K562 (cell line): ENCODE results near the gene CEMIP. TPM values are rescaled to one million over a fixed set of nuclear protein-coding genes. Genes with fewer than 3 reads are reported as not detected.

Source experiments
- ATAC-seq: fragments of 200-7000 bp; cut with Tn5 transposase; 3 replicates; pipeline ENCODE4 v1.9.1; 2020; ENCODE audit warnings: moderate library complexity
- BruUV-seq: library from RNA; stranded (reverse); fragments of 400-500 nt; replicated peaks from 2 replicates; lab custom pipeline; 2021; lab: Mats Ljungman, UMichigan
- CTCF ChIA-PET: fragments of 300-600 bp; formaldehyde crosslinking; extraction: SDS; loops from one replicate; lab custom pipeline; 2021; ENCODE audit warnings: low intra/inter-chr PET ratio; lab: Yijun Ruan, JAX
- POLR2A ChIA-PET: fragments of 300-600, 350-650 bp; sonication (Branson Sonifier 250); formaldehyde crosslinking; extraction: SDS; loops from one replicate; lab custom pipeline; 2021; ENCODE audit warnings: antibody characterized with exemption, inconsistent platforms; lab: Yijun Ruan, JAX
- DNase-seq, 4 experiments: peaks; one replicate each; pipeline versions ENCODE4 v3.0.0 to v3.0.0-alpha.2; 2011 to 2018; ENCODE audit warnings: low spot score in 3 of 4, mixed read lengths in 3 of 4; ENCODE audit errors: extremely low read depth in 1 of 4
- FAIRE-seq: peaks from 2 replicates; lab custom pipeline; 2011; peaks lifted over from hg19 to GRCh38; lab: Jason Lieb, UNC
- H2AFZ ChIP-seq: 2 replicates; pipeline ENCODE4 v1.6.0; 2011; ENCODE audit warnings: low read depth, low read length, control low read depth, inconsistent platforms
- H3K27ac ChIP-seq: fragments of 200-600 bp; 3 replicates; pipeline ENCODE4 v1.8.0; 2011; ENCODE audit warnings: low read depth, mild to moderate bottlenecking, control low read depth, inconsistent platforms, low read length, moderate library complexity, mixed read lengths; ENCODE audit errors: extremely low read depth
- H3K27me3 ChIP-seq, 2 experiments: fragments of 300-600 bp in 1 of 2; 2 replicates in 1 of 2; 3 replicates in 1 of 2; pipeline versions ENCODE4 v1.6.0 to v1.8.0; 2011; ENCODE audit warnings: inconsistent platforms in 2 of 2, low read length in 2 of 2, mild to moderate bottlenecking in 1 of 2, mixed read lengths in 1 of 2, moderate library complexity in 1 of 2; ENCODE audit not compliant: control insufficient read depth in 2 of 2, insufficient read depth in 2 of 2
- H3K36me3 ChIP-seq: fragments of 300-600 bp; 3 replicates; pipeline ENCODE4 v1.8.0; 2011; ENCODE audit warnings: mild to moderate bottlenecking, low read length, inconsistent platforms; ENCODE audit not compliant: control insufficient read depth, insufficient read depth
- H3K4me1 ChIP-seq, 2 experiments: fragments of 200-600 bp in 1 of 2; replicated peaks in 1 of 2; 2 replicates in 1 of 2; 3 replicates in 1 of 2; pipeline versions ENCODE4 v1.5.1 to v1.8.0; 2011; ENCODE audit warnings: inconsistent platforms in 2 of 2, low read length in 2 of 2, mild to moderate bottlenecking in 1 of 2, mixed read lengths in 1 of 2, moderate library complexity in 1 of 2; ENCODE audit not compliant: control insufficient read depth in 2 of 2, insufficient read depth in 2 of 2
- H3K4me2 ChIP-seq: 2 replicates; pipeline ENCODE4 v1.6.1; 2011; ENCODE audit warnings: low read length, control low read depth, inconsistent platforms, mixed read lengths; ENCODE audit not compliant: insufficient read depth
- H3K4me3 ChIP-seq: fragments of 200-600 bp; sonication (generic), shearing (Covaris generic); 2 replicates; pipeline ENCODE4 v1.5.1; 2016; ENCODE audit warnings: control low read depth, inconsistent platforms
- H3K79me2 ChIP-seq: fragments of 200-600 bp; 3 replicates; pipeline ENCODE4 v1.8.0; 2011; ENCODE audit warnings: low read length, inconsistent platforms; ENCODE audit not compliant: control insufficient read depth, insufficient read depth
- H3K9ac ChIP-seq, 2 experiments: 2 replicates each; pipeline versions ENCODE4 v1.6.0 to v1.6.1; 2011; ENCODE audit warnings: low read depth in 2 of 2, low read length in 2 of 2, control low read depth in 1 of 2, inconsistent platforms in 1 of 2, mild to moderate bottlenecking in 1 of 2, mixed read lengths in 1 of 2; ENCODE audit not compliant: insufficient read depth in 1 of 2
- H3K9me1 ChIP-seq: one replicate; pipeline ENCODE4 v1.6.0; 2011; ENCODE audit warnings: inconsistent platforms, mild to moderate bottlenecking, low read length, moderate library complexity; ENCODE audit not compliant: control insufficient read depth, insufficient read depth
- H3K9me3 ChIP-seq: replicated peaks from 2 replicates; pipeline ENCODE4 v1.5.1; 2011; ENCODE audit warnings: low read depth, low read length, inconsistent platforms; ENCODE audit not compliant: control insufficient read depth, insufficient read depth
- H4K20me1 ChIP-seq: replicated peaks from 2 replicates; pipeline ENCODE4 v1.6.1; 2011; ENCODE audit warnings: low read length, inconsistent platforms, mixed read lengths; ENCODE audit not compliant: control insufficient read depth, insufficient read depth
- HNRNPLL ChIP-seq: fragments of 200-400 bp; formaldehyde crosslinking; IDR thresholded peaks from 2 replicates; pipeline ENCODE4 v1.6.1; 2017; ENCODE audit warnings: low read length, low read depth, mild to moderate bottlenecking; ENCODE audit not compliant: poor library complexity, severe bottlenecking
- ZBTB11 ChIP-seq, 3 experiments: fragments of 200-800 bp in 1 of 3; fragments of 250-450 bp in 1 of 3; fragments of 450-650 bp in 1 of 3; sonication (Bioruptor Pico) in 1 of 3; sonication (Bioruptor generic) in 1 of 3; formaldehyde crosslinking in 1 of 3; IDR thresholded peaks; 2 replicates each; pipeline versions ENCODE4 v1.6.1 to v1.8.0; 2016 to 2022; ENCODE audit warnings: mild to moderate bottlenecking in 2 of 3, missing genetic modification characterization in 2 of 3, missing compliant biosample characterization in 1 of 3, moderate library complexity in 1 of 3
- ZNF3 ChIP-seq: fragments of 250-450 bp; sonication (Bioruptor Pico); IDR thresholded peaks from 2 replicates; pipeline ENCODE4 v1.5.0; 2021; ENCODE audit warnings: mild to moderate bottlenecking, moderate library complexity
- ZNF785 ChIP-seq: fragments of 250-450 bp; sonication (Bioruptor Pico); IDR thresholded peaks from 2 replicates; pipeline ENCODE4 v1.4.0; 2020; ENCODE audit warnings: mild to moderate bottlenecking
- WGBS: fragments of 100-300 bp; shearing (Covaris generic); methylation state at CpG from one replicate; pipeline ENCODE4 v1.1.6; 2016; ENCODE audit warnings: low coverage, mixed read lengths; ENCODE audit not compliant: insufficient coverage; ENCODE audit errors: missing lambda C conversion rate; 5-methylcytosine and 5-hydroxymethylcytosine counted together
- in situ Hi-C: fragments of 300-500 bp; cut with MboI; formaldehyde crosslinking; loops from 4 replicates; pipeline ENCODE4 v1.15.0; 2018; ENCODE audit warnings: inconsistent platforms, mixed read lengths
- intact Hi-C: fragments of 100-400 bp; cut with micrococcal nuclease; formaldehyde crosslinking; loops from 2 replicates; pipeline ENCODE4 v1.14.2; 2022
- polyA plus RNA-seq, 8 experiments: library from polyadenylated mRNA; depleted of rRNA in 4 of 8; stranded (reverse) in 5 of 8; unstranded in 3 of 8; fragments of >200 nt; fragmentation: Nextera tagmentation in 2 of 8; fragmentation: Illumina TruSeq in 1 of 8; extraction: Ambion mirVana in 2 of 8; extraction: Trizol in 1 of 8; gene quantifications; 2 replicates each; pipeline versions ENCODE4 v1.2.1 to v1.2.3, GENCODE V29; 2011 to 2014; ENCODE audit warnings: inconsistent platforms in 1 of 8, missing spikeins in 1 of 8
- total RNA-seq, 7 experiments: library from RNA; depleted of rRNA in 6 of 7; stranded (reverse); fragments of >200 nt in 6 of 7; fragmentation: Illumina TruSeq in 2 of 7; extraction: Trizol in 2 of 7; gene quantifications; 2 replicates each; pipeline versions ENCODE4 v1.2.1 to v1.2.3, GENCODE V29; 2011 to 2021; ENCODE audit warnings: low replicate concordance in 1 of 7

The CEMIP gene
- total and polyA plus RNA-seq, 9 of the 15 experiments (the other 6 are each of a cell fraction or from before 2014, with no cell fraction given) = 0.33 TPM; not detected in 8

GRCh38 chr15:80953001-80953952, 174.1 kb downstream of the CEMIP start:
- H3K9ac ChIP-seq = no peak overlapping the region
- no peaks in the 10 kb centered on the region for H3K9me3 ChIP-seq
- FAIRE-seq = no peak
- in situ Hi-C loops = no loop called here
- BruUV-seq = no TSS peak
- peaks cover 2% of the 10 kb centered on the region; the same call in 1 of the 3 replicates for H3K36me3 ChIP-seq
- no peak overlapping the region for H3K4me2 ChIP-seq
- CTCF ChIA-PET = no interaction called here
- H3K9me1 ChIP-seq = no peaks in the 10 kb centered on the region
- no peak for ATAC-seq
- no peak overlapping the region for H3K4me3 ChIP-seq
- 74% methylated on average over 12 of the region's 12 CpGs for WGBS
- POLR2A ChIA-PET = interaction anchor here (0.7 kb wide), 2 partner anchors 52 to 107 kb away, joined by 3 to 4 read pairs; no protein-coding TSS in a partner anchor
- no peaks in the 10 kb centered on the region for H4K20me1 ChIP-seq
- intact Hi-C loops = no loop called here
- no peak overlapping the region for H3K27ac ChIP-seq
- H3K4me1 ChIP-seq = peaks cover 4 to 17% of the 10 kb centered on the region in 2 experiments; a peak in 3 of 5 replicates
- no peak overlapping the region for H2AFZ ChIP-seq
- H3K27me3 ChIP-seq = no peaks in the 10 kb centered on the region
- DNase-seq = no peak
- no peaks in the 10 kb centered on the region for H3K79me2 ChIP-seq
- TF ChIP-seq HNRNPLL = no peak
- TF ChIP-seq ZNF785 (CRISPR knock-in tag) = no peak
- TF ChIP-seq ZBTB11 (CRISPR knock-in tag; IDR thresholded peaks at IDR 0.05) = no peak
- no peak for TF ChIP-seq ZNF3 (CRISPR knock-in tag)
